Keratinocyte (primary cell): ENCODE data around the gene GAN. TPM values are rescaled to one million over a fixed set of nuclear protein-coding genes. Genes with fewer than 3 reads are reported as not detected.

ENCODE experiments used
- DNase-seq: peaks from one replicate; pipeline ENCODE4 v3.0.0-alpha.2; 2011; ENCODE audit warnings: low read depth, missing footprints, low spot score
- FAIRE-seq: peaks from 2 replicates; lab custom pipeline; 2011; peaks lifted over from hg19 to GRCh38; lab: Jason Lieb, UNC
- H2AFZ ChIP-seq: 2 replicates; pipeline ENCODE4 v1.6.0; 2012; ENCODE audit warnings: low read length, control low read depth, inconsistent platforms; ENCODE audit not compliant: control insufficient read depth
- H3K27ac ChIP-seq: 2 replicates; pipeline ENCODE4 v1.5.1; 2011; ENCODE audit warnings: low read length; ENCODE audit not compliant: control insufficient read depth, insufficient read depth
- H3K27me3 ChIP-seq: 3 replicates; pipeline ENCODE4 v1.6.0; 2011; ENCODE audit warnings: low read length; ENCODE audit not compliant: control insufficient read depth, insufficient read depth; ENCODE audit errors: extremely low read depth
- H3K36me3 ChIP-seq, 2 experiments: 2 replicates in 1 of 2; 3 replicates in 1 of 2; pipeline ENCODE4 v1.5.1; 2011; ENCODE audit warnings: low read length in 2 of 2, mild to moderate bottlenecking in 1 of 2; ENCODE audit not compliant: control insufficient read depth in 2 of 2, insufficient read depth in 2 of 2; ENCODE audit errors: extremely low read depth in 1 of 2
- H3K4me1 ChIP-seq: 3 replicates; pipeline ENCODE4 v1.5.1; 2011; ENCODE audit warnings: low read length; ENCODE audit not compliant: control insufficient read depth, insufficient read depth; ENCODE audit errors: extremely low read depth
- H3K4me2 ChIP-seq: 3 replicates; pipeline ENCODE4 v1.6.0; 2011; ENCODE audit warnings: low read depth, low read length; ENCODE audit not compliant: control insufficient read depth, insufficient read depth; ENCODE audit errors: extremely low read depth
- H3K4me3 ChIP-seq, 3 experiments: fragments of 200-600 bp in 1 of 3; sonication (generic) in 1 of 3; 2 replicates in 2 of 3; 3 replicates in 1 of 3; pipeline ENCODE4 v1.5.1; 2011 to 2016; ENCODE audit warnings: low read length in 3 of 3, mild to moderate bottlenecking in 3 of 3, control low read depth in 2 of 3, inconsistent platforms in 1 of 3, low read depth in 1 of 3, mixed read lengths in 1 of 3, mixed run types in 1 of 3, moderate library complexity in 1 of 3; ENCODE audit not compliant: control insufficient read depth in 2 of 3, insufficient read depth in 2 of 3; ENCODE audit errors: extremely low read depth in 1 of 3
- H3K79me2 ChIP-seq: 2 replicates; pipeline ENCODE4 v1.6.0; 2012; ENCODE audit warnings: low read length; ENCODE audit not compliant: control insufficient read depth, insufficient read depth
- H3K9ac ChIP-seq: 3 replicates; pipeline ENCODE4 v1.6.0; 2011; ENCODE audit warnings: low read length; ENCODE audit not compliant: control insufficient read depth, insufficient read depth; ENCODE audit errors: extremely low read depth
- H3K9me1 ChIP-seq: 3 replicates; pipeline ENCODE4 v1.6.0; 2011; ENCODE audit warnings: low read length; ENCODE audit not compliant: control insufficient read depth, insufficient read depth; ENCODE audit errors: extremely low read depth
- H3K9me3 ChIP-seq: 2 replicates; pipeline ENCODE4 v1.5.1; 2012; ENCODE audit warnings: low read depth, low read length; ENCODE audit not compliant: control insufficient read depth
- H4K20me1 ChIP-seq: 3 replicates; pipeline ENCODE4 v1.6.0; 2011; ENCODE audit warnings: low read length; ENCODE audit not compliant: control insufficient read depth, insufficient read depth; ENCODE audit errors: extremely low read depth
- EZH2 ChIP-seq: IDR thresholded peaks from one replicate; pipeline ENCODE4 v1.6.1; 2012; ENCODE audit warnings: inconsistent platforms, mild to moderate bottlenecking, low read length, moderate library complexity
- dilution Hi-C: fragments of 300-500 bp; cut with MboI; formaldehyde crosslinking; loops from one replicate; pipeline ENCODE4 v1.7.0; 2020; ENCODE audit warnings: low sequenced_read_pairs; ENCODE audit not compliant: extremely low pct_ligation_motif_present
- polyA plus RNA-seq, 5 experiments: library from polyadenylated mRNA; depleted of rRNA in 3 of 5; stranded (reverse) in 3 of 5; stranded (forward) in 1 of 5; unstranded in 1 of 5; fragments of >200 nt; gene quantifications; 1 replicate in 1 of 5; 2 replicates in 3 of 5; 3 replicates in 1 of 5; pipeline versions ENCODE4 v1.2.1 to v1.2.3, GENCODE V29; 2011 to 2012; ENCODE audit warnings: missing spikeins in 2 of 5, low read depth in 1 of 5, low replicate concordance in 1 of 5
- TF ChIP-seq, protein P1 (sequence below), 3 experiments: IDR thresholded peaks in 1 of 3; conservative IDR thresholded peaks in 1 of 3; optimal IDR thresholded peaks in 1 of 3; 2 replicates in 2 of 3; 3 replicates in 1 of 3; pipeline versions ENCODE3 to v1.5.1; 2011; ENCODE audit warnings: low read length in 3 of 3, mild to moderate bottlenecking in 3 of 3, moderate library complexity in 2 of 3, control low read depth in 1 of 3, inconsistent platforms in 1 of 3; ENCODE audit not compliant: insufficient read depth in 2 of 3; ENCODE audit errors: extremely low read depth in 1 of 3

The GAN gene
- polyA plus RNA-seq, 1 donor (not counting 4 experiments of a cell fraction or from before 2014, with no cell fraction given) = 6.5 TPM

DNA sequence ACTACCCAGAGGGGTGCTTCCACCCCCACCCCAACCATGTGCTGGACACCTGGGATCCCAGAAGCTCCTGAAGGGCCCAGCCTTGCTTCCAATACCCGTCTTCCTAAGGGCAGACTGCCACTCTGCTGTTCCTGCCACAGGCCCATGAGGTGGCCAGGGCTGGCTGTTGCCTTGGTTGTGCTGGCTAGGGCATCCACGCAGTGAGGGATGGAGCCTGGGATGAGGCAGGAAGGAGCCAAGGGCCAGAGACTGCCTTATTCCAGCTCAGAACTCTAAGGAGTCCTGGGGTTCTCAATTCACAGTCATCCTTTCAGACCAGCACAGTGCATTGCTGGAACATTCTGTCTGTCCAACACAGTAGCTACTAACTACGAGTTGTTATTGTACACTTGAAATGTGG lies 38.4 kb upstream of the GAN start:
- H3K4me2 ChIP-seq = no peak overlapping the region
- no peak overlapping the region for H3K9ac ChIP-seq
- H3K27ac ChIP-seq = no peak overlapping the region
- H3K36me3 ChIP-seq = no peaks in the 10 kb centered on the region
- dilution Hi-C loops = no loop called here
- TF ChIP-seq EZH2 = no peak
- TF ChIP-seq, protein P1, sequence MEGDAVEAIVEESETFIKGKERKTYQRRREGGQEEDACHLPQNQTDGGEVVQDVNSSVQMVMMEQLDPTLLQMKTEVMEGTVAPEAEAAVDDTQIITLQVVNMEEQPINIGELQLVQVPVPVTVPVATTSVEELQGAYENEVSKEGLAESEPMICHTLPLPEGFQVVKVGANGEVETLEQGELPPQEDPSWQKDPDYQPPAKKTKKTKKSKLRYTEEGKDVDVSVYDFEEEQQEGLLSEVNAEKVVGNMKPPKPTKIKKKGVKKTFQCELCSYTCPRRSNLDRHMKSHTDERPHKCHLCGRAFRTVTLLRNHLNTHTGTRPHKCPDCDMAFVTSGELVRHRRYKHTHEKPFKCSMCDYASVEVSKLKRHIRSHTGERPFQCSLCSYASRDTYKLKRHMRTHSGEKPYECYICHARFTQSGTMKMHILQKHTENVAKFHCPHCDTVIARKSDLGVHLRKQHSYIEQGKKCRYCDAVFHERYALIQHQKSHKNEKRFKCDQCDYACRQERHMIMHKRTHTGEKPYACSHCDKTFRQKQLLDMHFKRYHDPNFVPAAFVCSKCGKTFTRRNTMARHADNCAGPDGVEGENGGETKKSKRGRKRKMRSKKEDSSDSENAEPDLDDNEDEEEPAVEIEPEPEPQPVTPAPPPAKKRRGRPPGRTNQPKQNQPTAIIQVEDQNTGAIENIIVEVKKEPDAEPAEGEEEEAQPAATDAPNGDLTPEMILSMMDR (optimal IDR thresholded peaks at IDR 0.05 in 1 of 3, IDR thresholded peaks at IDR 0.05 in 1 of 3, conservative IDR thresholded peaks at IDR 0.05 in 1 of 3; ENCODE audit: extremely low read depth in 1 of 3, insufficient read depth in 2 of 3, low read length in 3 of 3) = no peak
- H3K4me3 ChIP-seq = no peak overlapping the region
- FAIRE-seq = no peak
- no peaks in the 10 kb centered on the region for H3K79me2 ChIP-seq
- H2AFZ ChIP-seq = no peak overlapping the region
- DNase-seq = no peak
- H3K27me3 ChIP-seq = no peaks in the 10 kb centered on the region
- H4K20me1 ChIP-seq = no peaks in the 10 kb centered on the region
- no peaks in the 10 kb centered on the region for H3K9me3 ChIP-seq
- H3K9me1 ChIP-seq = no peaks in the 10 kb centered on the region
- peaks cover 7% of the 10 kb centered on the region for H3K4me1 ChIP-seq

DNA sequence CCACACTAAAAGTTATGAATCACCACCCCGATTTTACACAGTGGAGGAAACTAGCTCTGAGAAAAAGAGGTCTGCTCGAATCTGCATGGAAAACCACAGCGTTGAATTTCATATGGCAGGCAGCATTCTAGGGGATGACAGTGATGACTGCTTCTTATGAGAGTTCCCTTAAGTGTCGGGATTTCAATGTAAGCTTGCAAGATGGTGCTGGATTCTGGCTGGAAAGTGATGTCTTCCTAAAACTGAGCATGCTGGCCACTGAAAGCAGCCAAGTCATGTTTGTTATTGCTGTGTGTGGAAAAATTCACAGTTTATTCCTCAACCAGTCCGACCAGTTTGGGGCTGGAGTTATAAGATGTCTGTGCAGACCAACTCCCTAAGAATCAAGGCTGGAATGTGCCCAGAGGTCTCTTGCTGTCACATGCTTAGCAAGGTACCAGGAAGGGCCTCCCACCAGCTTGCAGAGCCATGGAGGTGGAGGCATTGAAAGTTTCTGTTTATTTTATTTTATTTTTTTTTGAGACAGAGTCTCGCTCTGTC lies 37.2 kb upstream of the GAN start:
- DNase-seq (no peak), FAIRE-seq (no peak)
- Histone ChIP-seq H3K36me3 (no peaks in the 10 kb centered on the region), H3K4me2 (peak overlapping the region; percentile 11), H3K4me3 (no peak overlapping the region), H3K9me1 (no peaks in the 10 kb centered on the region), H4K20me1 (no peaks in the 10 kb centered on the region), H2AFZ (peak overlapping the region; percentile 21), H3K9me3 (no peaks in the 10 kb centered on the region), H3K79me2 (no peaks in the 10 kb centered on the region), H3K27ac (no peak overlapping the region), H3K9ac (no peak overlapping the region), H3K27me3 (no peaks in the 10 kb centered on the region), H3K4me1 (peaks cover 7% of the 10 kb centered on the region)
- no peak for TF ChIP-seq EZH2
- TF ChIP-seq, protein P1 (optimal IDR thresholded peaks at IDR 0.05 in 1 of 3, IDR thresholded peaks at IDR 0.05 in 1 of 3, conservative IDR thresholded peaks at IDR 0.05 in 1 of 3; ENCODE audit: extremely low read depth in 1 of 3, insufficient read depth in 2 of 3, low read length in 3 of 3) = no peak
- dilution Hi-C loops = no loop called here
